HepG2 (cell line): ENCODE measurements around the gene FANK1. TPM values are rescaled to one million over a fixed set of nuclear protein-coding genes. Genes with fewer than 3 reads are reported as not detected.

Experiments
- ATAC-seq: fragments of 200-7000 bp; cut with Tn5 transposase; 3 replicates; pipeline ENCODE4 v1.9.1; 2020; ENCODE audit warnings: mild to moderate bottlenecking, moderate library complexity
- BruUV-seq: library from RNA; stranded (reverse); fragments of 400-500 nt; replicated peaks from 2 replicates; lab custom pipeline; 2021; lab: Mats Ljungman, UMichigan
- CTCF ChIA-PET: fragments of 300-600 bp; formaldehyde crosslinking; extraction: SDS; loops from one replicate; lab custom pipeline; 2021; ENCODE audit warnings: low total read pairs, inconsistent platforms, low intra/inter-chr PET ratio; lab: Yijun Ruan, JAX
- POLR2A ChIA-PET: fragments of 350-600 bp; sonication (Branson Sonifier 250); formaldehyde crosslinking; loops from one replicate; lab custom pipeline; 2020; ENCODE audit warnings: antibody characterized with exemption, inconsistent platforms; lab: Yijun Ruan, JAX
- DNase-seq: peaks from one replicate; pipeline ENCODE4 v3.0.0-alpha.2; 2015; ENCODE audit warnings: low spot score
- FAIRE-seq: peaks from 3 replicates; lab custom pipeline; 2011; peaks lifted over from hg19 to GRCh38; lab: Jason Lieb, UNC
- H2AFZ ChIP-seq: one replicate; pipeline ENCODE4 v1.6.1; 2011; ENCODE audit warnings: low read length, inconsistent platforms
- H3K27ac ChIP-seq: fragments of 300-600 bp; 3 replicates; pipeline ENCODE4 v1.8.0; 2011; ENCODE audit warnings: mixed run types, mild to moderate bottlenecking, mixed read lengths, low read length, inconsistent platforms; ENCODE audit not compliant: insufficient read depth; ENCODE audit errors: extremely low read length
- H3K27me3 ChIP-seq, 2 experiments: fragments of 200-600 bp in 1 of 2; 2 replicates in 1 of 2; 3 replicates in 1 of 2; pipeline versions ENCODE4 v1.6.0 to v1.8.0; 2011; ENCODE audit warnings: low read length in 2 of 2, mild to moderate bottlenecking in 2 of 2, moderate library complexity in 2 of 2, inconsistent platforms in 1 of 2; ENCODE audit not compliant: insufficient read depth in 2 of 2, control insufficient read depth in 1 of 2
- H3K36me3 ChIP-seq, 2 experiments: fragments of 200-600 bp in 1 of 2; replicated peaks in 1 of 2; 2 replicates in 1 of 2; 3 replicates in 1 of 2; pipeline versions ENCODE4 v1.5.1 to v1.8.0; 2011; ENCODE audit warnings: low read length in 2 of 2, inconsistent platforms in 1 of 2; ENCODE audit not compliant: insufficient read depth in 2 of 2, control insufficient read depth in 1 of 2
- H3K4me1 ChIP-seq: 2 replicates; pipeline ENCODE4 v1.5.1; 2012; ENCODE audit warnings: low read length, inconsistent platforms; ENCODE audit not compliant: insufficient read depth
- H3K4me2 ChIP-seq: 2 replicates; pipeline ENCODE4 v1.6.0; 2011; ENCODE audit warnings: low read depth, low read length, inconsistent platforms
- H3K4me3 ChIP-seq, 3 experiments: fragments of 200-600 bp in 1 of 3; sonication (generic), shearing (Covaris generic) in 1 of 3; replicated peaks in 1 of 3; 2 replicates each; pipeline ENCODE4 v1.5.1; 2011 to 2016; ENCODE audit warnings: low read length in 3 of 3, inconsistent platforms in 2 of 3, low read depth in 2 of 3, mild to moderate bottlenecking in 2 of 3, control low read depth in 1 of 3, mixed read lengths in 1 of 3; ENCODE audit not compliant: insufficient read depth in 1 of 3
- H3K79me2 ChIP-seq: one replicate; pipeline ENCODE4 v1.6.1; 2011; ENCODE audit warnings: low read length, inconsistent platforms; ENCODE audit not compliant: insufficient read depth
- H3K9ac ChIP-seq: 2 replicates; pipeline ENCODE4 v1.6.0; 2011; ENCODE audit warnings: mild to moderate bottlenecking, low read depth, low read length, inconsistent platforms; ENCODE audit not compliant: insufficient read depth
- H3K9me3 ChIP-seq: 2 replicates; pipeline ENCODE4 v1.5.1; 2012; ENCODE audit warnings: mild to moderate bottlenecking, low read length
- H4K20me1 ChIP-seq: 2 replicates; pipeline ENCODE4 v1.6.0; 2011; ENCODE audit warnings: inconsistent platforms, mild to moderate bottlenecking, low read length, moderate library complexity; ENCODE audit not compliant: insufficient read depth
- BCL6 ChIP-seq: IDR thresholded peaks from 2 replicates; pipeline ENCODE4 v1.6.1; 2016; ENCODE audit warnings: missing genetic modification reagents, missing compliant biosample characterization
- HOXA3 ChIP-seq: sonication (generic); formaldehyde crosslinking; IDR thresholded peaks from 2 replicates; pipeline ENCODE4 v1.5.0; 2020; ENCODE audit warnings: missing genetic modification reagents
- MLLT10 ChIP-seq: sonication (generic); formaldehyde crosslinking; IDR thresholded peaks from 2 replicates; pipeline ENCODE4 v1.4.0; 2020; ENCODE audit warnings: missing genetic modification reagents
- NR1H2 ChIP-seq: sonication (generic); formaldehyde crosslinking; IDR thresholded peaks from 2 replicates; pipeline ENCODE4 v1.8.1; 2022; ENCODE audit warnings: low read depth, missing genetic modification reagents, borderline replicate concordance
- ZMAT3 ChIP-seq: sonication (generic); formaldehyde crosslinking; conservative IDR thresholded peaks from 2 replicates; pipeline ENCODE4 v1.7.0; 2021; ENCODE audit warnings: missing genetic modification reagents
- ZNF251 ChIP-seq: sonication (generic); formaldehyde crosslinking; IDR thresholded peaks from 2 replicates; pipeline ENCODE4 v1.9.0; 2021; ENCODE audit warnings: mild to moderate bottlenecking, missing genetic modification reagents
- ZNF33B ChIP-seq: sonication (generic); formaldehyde crosslinking; IDR thresholded peaks from 2 replicates; pipeline ENCODE4 v1.5.1; 2020; ENCODE audit warnings: mild to moderate bottlenecking, missing genetic modification reagents
- ZNF883 ChIP-seq: sonication (generic); formaldehyde crosslinking; IDR thresholded peaks from 2 replicates; pipeline ENCODE4 v1.5.1; 2020; ENCODE audit warnings: mild to moderate bottlenecking, missing genetic modification reagents; ENCODE audit errors: not compliant biosample characterization
- WGBS: methylation state at CpG from one replicate; pipeline ENCODE4 v1.1.6; 2017; ENCODE audit warnings: low lambda C conversion rate; 5-methylcytosine and 5-hydroxymethylcytosine counted together
- in situ Hi-C: cut with HindIII; loops from 2 replicates; pipeline ENCODE4 v1.10.0; 2017; ENCODE audit warnings: low pct_unique_long_range_greater_than_20kb; ENCODE audit not compliant: extremely low pct_ligation_motif_present
- intact Hi-C: fragments of 100-400 bp; cut with micrococcal nuclease; formaldehyde crosslinking; loops from one replicate; pipeline ENCODE4 v1.10.0; 2022; ENCODE audit not compliant: unreplicated experiment
- polyA plus RNA-seq, 8 experiments: library from polyadenylated mRNA; depleted of rRNA in 3 of 8; stranded (reverse) in 7 of 8; unstranded in 1 of 8; fragments of >200 nt; fragmentation: Illumina TruSeq in 4 of 8; extraction: Trizol in 4 of 8; gene quantifications; 2 replicates each; pipeline versions ENCODE4 v1.2.1 to v1.2.3, GENCODE V29; 2011 to 2016; ENCODE audit warnings: low read depth in 4 of 8, missing spikeins in 1 of 8, mixed read lengths in 1 of 8; ENCODE audit not compliant: insufficient read depth in 1 of 8
- total RNA-seq, 5 experiments: library from RNA; depleted of rRNA; stranded (reverse); fragments of >200 nt; fragmentation: Illumina TruSeq; extraction: Trizol; gene quantifications; 2 replicates each; pipeline ENCODE4 v1.2.3, GENCODE V29; 2016; ENCODE audit warnings: low read depth in 1 of 5
- TF ChIP-seq, protein P1 (sequence below): sonication (generic); formaldehyde crosslinking; IDR thresholded peaks from 2 replicates; pipeline ENCODE4 v1.4.0; 2020; ENCODE audit warnings: missing genetic modification reagents
- TF ChIP-seq, protein P2 (sequence below): sonication (generic); formaldehyde crosslinking; IDR thresholded peaks from 2 replicates; pipeline ENCODE4 v1.4.0; 2020; ENCODE audit warnings: missing genetic modification reagents
- TF ChIP-seq, protein P3 (sequence below): sonication (generic); formaldehyde crosslinking; IDR thresholded peaks from 2 replicates; pipeline ENCODE4 v1.5.0; 2020; ENCODE audit warnings: missing genetic modification reagents, mild to moderate bottlenecking, borderline replicate concordance
- TF ChIP-seq, protein P4 (sequence below): sonication (generic); formaldehyde crosslinking; IDR thresholded peaks from 2 replicates; pipeline ENCODE4 v1.5.0; 2020; ENCODE audit warnings: mild to moderate bottlenecking, missing genetic modification reagents, borderline replicate concordance
- TF ChIP-seq, protein P5 (sequence below): sonication (generic); formaldehyde crosslinking; conservative IDR thresholded peaks from 2 replicates; pipeline ENCODE4 v1.4.0; 2020; ENCODE audit warnings: missing genetic modification reagents

The FANK1 gene
- total and polyA plus RNA-seq, 2 of the 13 experiments (the other 11 are each of a cell fraction or from before 2014, with no cell fraction given) = 0.22 TPM; not detected in 1

DNA sequence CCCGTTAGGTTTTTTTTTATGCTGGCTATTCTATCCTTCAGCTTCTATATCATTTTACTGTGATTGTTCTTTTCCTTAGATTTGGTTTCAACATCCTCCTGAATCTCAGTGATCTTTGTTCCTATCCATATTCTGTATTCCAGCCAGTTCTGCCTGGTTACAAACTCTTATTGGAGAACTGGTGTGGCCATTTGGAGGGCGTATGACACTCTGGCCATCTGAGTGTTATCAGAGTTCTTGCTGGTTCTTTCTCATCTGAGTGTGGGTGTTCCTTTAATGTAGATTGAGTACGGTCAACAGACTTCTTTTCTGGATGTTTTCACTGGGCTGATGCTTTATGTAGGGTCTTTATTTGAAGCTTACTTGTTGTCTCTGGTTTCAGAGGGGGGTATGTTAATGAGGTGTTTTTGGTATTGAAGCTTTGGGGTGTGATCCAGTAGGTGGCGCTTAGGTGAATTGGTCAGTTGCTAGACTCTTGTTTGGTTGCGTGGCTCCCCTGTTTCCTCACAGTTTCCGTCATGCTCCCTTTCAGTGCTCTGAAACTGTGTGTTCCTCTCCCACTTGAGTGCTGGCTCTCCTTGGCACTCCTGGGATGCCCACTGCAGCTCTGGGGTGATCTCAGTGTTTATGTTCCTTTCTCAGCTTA lies 80.7 kb downstream of the FANK1 start (continued):
- TF ChIP-seq, protein P1, sequence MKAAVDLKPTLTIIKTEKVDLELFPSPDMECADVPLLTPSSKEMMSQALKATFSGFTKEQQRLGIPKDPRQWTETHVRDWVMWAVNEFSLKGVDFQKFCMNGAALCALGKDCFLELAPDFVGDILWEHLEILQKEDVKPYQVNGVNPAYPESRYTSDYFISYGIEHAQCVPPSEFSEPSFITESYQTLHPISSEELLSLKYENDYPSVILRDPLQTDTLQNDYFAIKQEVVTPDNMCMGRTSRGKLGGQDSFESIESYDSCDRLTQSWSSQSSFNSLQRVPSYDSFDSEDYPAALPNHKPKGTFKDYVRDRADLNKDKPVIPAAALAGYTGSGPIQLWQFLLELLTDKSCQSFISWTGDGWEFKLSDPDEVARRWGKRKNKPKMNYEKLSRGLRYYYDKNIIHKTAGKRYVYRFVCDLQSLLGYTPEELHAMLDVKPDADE = no peak
- no peak for TF ChIP-seq NR1H2
- TF ChIP-seq MLLT10 = no peak

DNA sequence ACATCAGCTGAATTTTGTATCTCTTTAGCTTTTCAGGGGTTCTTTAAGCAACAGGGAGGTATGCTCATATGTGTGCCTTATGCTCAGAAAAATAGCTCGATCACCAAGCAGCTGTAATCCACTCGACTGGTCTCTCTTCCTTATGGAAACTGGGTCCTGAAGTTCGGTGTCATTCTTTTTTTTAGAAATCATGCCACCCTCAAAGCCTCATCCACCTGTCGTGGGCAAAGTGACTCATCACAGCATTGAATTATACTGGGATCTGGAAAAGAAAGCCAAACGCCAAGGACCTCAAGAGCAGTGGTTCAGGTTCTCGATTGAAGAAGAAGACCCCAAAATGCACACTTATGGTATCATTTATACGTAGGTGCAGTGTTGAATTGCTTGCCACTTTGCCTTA lies 83.6 kb downstream of the FANK1 start:
- H3K4me1 ChIP-seq = no peaks in the 10 kb centered on the region
- no peaks in the 10 kb centered on the region for H3K9me3 ChIP-seq
- no peak overlapping the region for H3K4me2 ChIP-seq
- no peak overlapping the region for H3K27ac ChIP-seq
- CTCF ChIA-PET = no interaction called here
- H4K20me1 ChIP-seq = no peaks in the 10 kb centered on the region
- WGBS = 6% methylated on average over 7 of the region's 7 CpGs
- H2AFZ ChIP-seq = no peak overlapping the region
- peaks cover 3 to 21% of the 10 kb centered on the region in 2 experiments for H3K27me3 ChIP-seq
- FAIRE-seq (no peak), DNase-seq (no peak), ATAC-seq (no peak)
- no TSS peak for BruUV-seq
- intact Hi-C loops = loop anchor here (5.0 kb wide), 2 partner anchors 113 to 767 kb away; no protein-coding TSS in a partner anchor
- no peak overlapping the region for H3K9ac ChIP-seq
- POLR2A ChIA-PET = no interaction called here
- H3K36me3 ChIP-seq = no peaks in the 10 kb centered on the region
- H3K4me3 ChIP-seq = no peak overlapping the region
- in situ Hi-C loops = loop anchor here (10.0 to 25.0 kb wide), 2 partner anchors 407 to 765 kb away; partner anchors contain the start of gene ADAM12
- no peaks in the 10 kb centered on the region for H3K79me2 ChIP-seq
- TF ChIP-seq ZMAT3 (CRISPR knock-in tag) = no peak
- TF ChIP-seq, protein P2, sequence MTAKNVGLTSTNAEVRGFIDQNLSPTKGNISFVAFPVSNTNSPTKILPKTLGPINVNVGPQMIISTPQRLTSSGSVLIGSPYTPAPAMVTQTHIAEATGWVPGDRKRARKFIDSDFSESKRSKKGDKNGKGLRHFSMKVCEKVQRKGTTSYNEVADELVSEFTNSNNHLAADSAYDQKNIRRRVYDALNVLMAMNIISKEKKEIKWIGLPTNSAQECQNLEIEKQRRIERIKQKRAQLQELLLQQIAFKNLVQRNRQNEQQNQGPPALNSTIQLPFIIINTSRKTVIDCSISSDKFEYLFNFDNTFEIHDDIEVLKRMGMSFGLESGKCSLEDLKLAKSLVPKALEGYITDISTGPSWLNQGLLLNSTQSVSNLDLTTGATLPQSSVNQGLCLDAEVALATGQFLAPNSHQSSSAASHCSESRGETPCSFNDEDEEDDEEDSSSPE (CRISPR knock-in tag) = no peak
- TF ChIP-seq ZNF33B (CRISPR knock-in tag) = no peak
- TF ChIP-seq ZNF251 = no peak
- TF ChIP-seq, protein P3, sequence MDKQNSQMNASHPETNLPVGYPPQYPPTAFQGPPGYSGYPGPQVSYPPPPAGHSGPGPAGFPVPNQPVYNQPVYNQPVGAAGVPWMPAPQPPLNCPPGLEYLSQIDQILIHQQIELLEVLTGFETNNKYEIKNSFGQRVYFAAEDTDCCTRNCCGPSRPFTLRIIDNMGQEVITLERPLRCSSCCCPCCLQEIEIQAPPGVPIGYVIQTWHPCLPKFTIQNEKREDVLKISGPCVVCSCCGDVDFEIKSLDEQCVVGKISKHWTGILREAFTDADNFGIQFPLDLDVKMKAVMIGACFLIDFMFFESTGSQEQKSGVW (CRISPR knock-in tag) = no peak
- TF ChIP-seq, protein P4, sequence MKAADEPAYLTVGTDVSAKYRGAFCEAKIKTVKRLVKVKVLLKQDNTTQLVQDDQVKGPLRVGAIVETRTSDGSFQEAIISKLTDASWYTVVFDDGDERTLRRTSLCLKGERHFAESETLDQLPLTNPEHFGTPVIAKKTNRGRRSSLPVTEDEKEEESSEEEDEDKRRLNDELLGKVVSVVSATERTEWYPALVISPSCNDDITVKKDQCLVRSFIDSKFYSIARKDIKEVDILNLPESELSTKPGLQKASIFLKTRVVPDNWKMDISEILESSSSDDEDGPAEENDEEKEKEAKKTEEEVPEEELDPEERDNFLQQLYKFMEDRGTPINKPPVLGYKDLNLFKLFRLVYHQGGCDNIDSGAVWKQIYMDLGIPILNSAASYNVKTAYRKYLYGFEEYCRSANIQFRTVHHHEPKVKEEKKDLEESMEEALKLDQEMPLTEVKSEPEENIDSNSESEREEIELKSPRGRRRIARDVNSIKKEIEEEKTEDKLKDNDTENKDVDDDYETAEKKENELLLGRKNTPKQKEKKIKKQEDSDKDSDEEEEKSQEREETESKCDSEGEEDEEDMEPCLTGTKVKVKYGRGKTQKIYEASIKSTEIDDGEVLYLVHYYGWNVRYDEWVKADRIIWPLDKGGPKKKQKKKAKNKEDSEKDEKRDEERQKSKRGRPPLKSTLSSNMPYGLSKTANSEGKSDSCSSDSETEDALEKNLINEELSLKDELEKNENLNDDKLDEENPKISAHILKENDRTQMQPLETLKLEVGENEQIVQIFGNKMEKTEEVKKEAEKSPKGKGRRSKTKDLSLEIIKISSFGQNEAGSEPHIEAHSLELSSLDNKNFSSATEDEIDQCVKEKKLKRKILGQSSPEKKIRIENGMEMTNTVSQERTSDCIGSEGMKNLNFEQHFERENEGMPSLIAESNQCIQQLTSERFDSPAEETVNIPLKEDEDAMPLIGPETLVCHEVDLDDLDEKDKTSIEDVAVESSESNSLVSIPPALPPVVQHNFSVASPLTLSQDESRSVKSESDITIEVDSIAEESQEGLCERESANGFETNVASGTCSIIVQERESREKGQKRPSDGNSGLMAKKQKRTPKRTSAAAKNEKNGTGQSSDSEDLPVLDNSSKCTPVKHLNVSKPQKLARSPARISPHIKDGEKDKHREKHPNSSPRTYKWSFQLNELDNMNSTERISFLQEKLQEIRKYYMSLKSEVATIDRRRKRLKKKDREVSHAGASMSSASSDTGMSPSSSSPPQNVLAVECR (CRISPR knock-in tag) = no peak
- TF ChIP-seq BCL6 (CRISPR knock-in tag) = no peak
- TF ChIP-seq, protein P5, sequence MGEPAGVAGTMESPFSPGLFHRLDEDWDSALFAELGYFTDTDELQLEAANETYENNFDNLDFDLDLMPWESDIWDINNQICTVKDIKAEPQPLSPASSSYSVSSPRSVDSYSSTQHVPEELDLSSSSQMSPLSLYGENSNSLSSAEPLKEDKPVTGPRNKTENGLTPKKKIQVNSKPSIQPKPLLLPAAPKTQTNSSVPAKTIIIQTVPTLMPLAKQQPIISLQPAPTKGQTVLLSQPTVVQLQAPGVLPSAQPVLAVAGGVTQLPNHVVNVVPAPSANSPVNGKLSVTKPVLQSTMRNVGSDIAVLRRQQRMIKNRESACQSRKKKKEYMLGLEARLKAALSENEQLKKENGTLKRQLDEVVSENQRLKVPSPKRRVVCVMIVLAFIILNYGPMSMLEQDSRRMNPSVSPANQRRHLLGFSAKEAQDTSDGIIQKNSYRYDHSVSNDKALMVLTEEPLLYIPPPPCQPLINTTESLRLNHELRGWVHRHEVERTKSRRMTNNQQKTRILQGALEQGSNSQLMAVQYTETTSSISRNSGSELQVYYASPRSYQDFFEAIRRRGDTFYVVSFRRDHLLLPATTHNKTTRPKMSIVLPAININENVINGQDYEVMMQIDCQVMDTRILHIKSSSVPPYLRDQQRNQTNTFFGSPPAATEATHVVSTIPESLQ (CRISPR knock-in tag) = no peak
- no peak for TF ChIP-seq HOXA3 (CRISPR knock-in tag)
- TF ChIP-seq ZNF883 (CRISPR knock-in tag) = no peak
